K562 (cell line): ENCODE results near the gene DEF6. TPM values are rescaled to one million over a fixed set of nuclear protein-coding genes. Genes with fewer than 3 reads are reported as not detected.

Experiments
- ATF7 ChIP-seq: fragments of 450-650 bp; IDR thresholded peaks from 2 replicates; pipeline ENCODE4 v1.7.1; 2014; ENCODE audit warnings: mild to moderate bottlenecking, moderate library complexity
- GABPA ChIP-seq: fragments of 200-800 bp; sonication (Bioruptor generic); conservative IDR thresholded peaks from 2 replicates; pipeline ENCODE4 v1.6.1; 2016; ENCODE audit warnings: low read depth, missing genetic modification characterization, missing compliant biosample characterization
- GTF3C2 ChIP-seq: IDR thresholded peaks from 3 replicates; pipeline ENCODE4 v1.6.1; 2011; ENCODE audit warnings: borderline replicate concordance, mild to moderate bottlenecking, moderate library complexity; ENCODE audit not compliant: insufficient read length; ENCODE audit errors: extremely low read depth
- NBN ChIP-seq: fragments of 450-650 bp; IDR thresholded peaks from 2 replicates; pipeline ENCODE4 v1.6.1; 2016; ENCODE audit warnings: low read depth, mild to moderate bottlenecking
- RBFOX2 ChIP-seq: fragments of 200-400 bp; formaldehyde crosslinking; IDR thresholded peaks from 2 replicates; pipeline ENCODE4 v1.6.1; 2017; ENCODE audit warnings: low read depth, mild to moderate bottlenecking, low read length, moderate library complexity
- polyA plus RNA-seq, 8 experiments: library from polyadenylated mRNA; depleted of rRNA in 4 of 8; stranded (reverse) in 5 of 8; unstranded in 3 of 8; fragments of >200 nt; fragmentation: Nextera tagmentation in 2 of 8; fragmentation: Illumina TruSeq in 1 of 8; extraction: Ambion mirVana in 2 of 8; extraction: Trizol in 1 of 8; gene quantifications; 2 replicates each; pipeline versions ENCODE4 v1.2.1 to v1.2.3, GENCODE V29; 2011 to 2014; ENCODE audit warnings: inconsistent platforms in 1 of 8, missing spikeins in 1 of 8
- total RNA-seq, 7 experiments: library from RNA; depleted of rRNA in 6 of 7; stranded (reverse); fragments of >200 nt in 6 of 7; fragmentation: Illumina TruSeq in 2 of 7; extraction: Trizol in 2 of 7; gene quantifications; 2 replicates each; pipeline versions ENCODE4 v1.2.1 to v1.2.3, GENCODE V29; 2011 to 2021; ENCODE audit warnings: low replicate concordance in 1 of 7
- TF ChIP-seq, protein P1 (sequence below), 2 experiments: fragments of 450-650 bp; IDR thresholded peaks; 2 replicates each; pipeline ENCODE4 v1.6.1; 2018; ENCODE audit warnings: mild to moderate bottlenecking in 2 of 2, low read depth in 1 of 2; ENCODE audit not compliant: partially characterized antibody in 2 of 2
- TF ChIP-seq, protein P2 (sequence below): sonication (generic); formaldehyde crosslinking; IDR thresholded peaks from 2 replicates; pipeline ENCODE4 v1.8.0; 2023; ENCODE audit warnings: missing genetic modification reagents, mild to moderate bottlenecking, borderline replicate concordance

The DEF6 gene
- total and polyA plus RNA-seq, 9 of the 15 experiments (the other 6 are each of a cell fraction or from before 2014, with no cell fraction given) = 1.3 to 44.6 (median 22.7) TPM

DNA sequence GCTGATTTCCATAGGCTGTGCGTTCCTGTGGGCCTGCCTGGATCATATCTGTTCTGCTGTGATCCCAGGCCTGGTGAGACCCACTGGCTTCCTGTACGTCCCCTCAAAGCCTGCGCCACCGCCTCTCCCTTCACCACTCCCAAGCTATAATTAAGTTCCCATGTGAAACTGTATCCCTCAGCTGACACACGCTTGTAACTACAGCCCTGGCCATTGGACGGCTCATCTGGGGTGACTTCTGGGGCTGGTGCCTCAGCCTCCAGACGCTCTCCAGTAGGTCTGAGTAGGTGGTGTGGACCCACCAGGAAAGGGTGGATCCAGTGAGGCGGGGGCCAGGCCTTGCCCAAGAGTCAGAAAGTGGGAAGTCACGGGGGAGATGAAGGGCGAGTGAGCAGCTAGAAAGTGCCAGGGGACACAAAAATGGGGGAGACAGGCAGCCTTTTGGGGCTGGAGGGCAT is 65.7 kb downstream of the DEF6 start (continued):
- TF ChIP-seq, protein P1, sequence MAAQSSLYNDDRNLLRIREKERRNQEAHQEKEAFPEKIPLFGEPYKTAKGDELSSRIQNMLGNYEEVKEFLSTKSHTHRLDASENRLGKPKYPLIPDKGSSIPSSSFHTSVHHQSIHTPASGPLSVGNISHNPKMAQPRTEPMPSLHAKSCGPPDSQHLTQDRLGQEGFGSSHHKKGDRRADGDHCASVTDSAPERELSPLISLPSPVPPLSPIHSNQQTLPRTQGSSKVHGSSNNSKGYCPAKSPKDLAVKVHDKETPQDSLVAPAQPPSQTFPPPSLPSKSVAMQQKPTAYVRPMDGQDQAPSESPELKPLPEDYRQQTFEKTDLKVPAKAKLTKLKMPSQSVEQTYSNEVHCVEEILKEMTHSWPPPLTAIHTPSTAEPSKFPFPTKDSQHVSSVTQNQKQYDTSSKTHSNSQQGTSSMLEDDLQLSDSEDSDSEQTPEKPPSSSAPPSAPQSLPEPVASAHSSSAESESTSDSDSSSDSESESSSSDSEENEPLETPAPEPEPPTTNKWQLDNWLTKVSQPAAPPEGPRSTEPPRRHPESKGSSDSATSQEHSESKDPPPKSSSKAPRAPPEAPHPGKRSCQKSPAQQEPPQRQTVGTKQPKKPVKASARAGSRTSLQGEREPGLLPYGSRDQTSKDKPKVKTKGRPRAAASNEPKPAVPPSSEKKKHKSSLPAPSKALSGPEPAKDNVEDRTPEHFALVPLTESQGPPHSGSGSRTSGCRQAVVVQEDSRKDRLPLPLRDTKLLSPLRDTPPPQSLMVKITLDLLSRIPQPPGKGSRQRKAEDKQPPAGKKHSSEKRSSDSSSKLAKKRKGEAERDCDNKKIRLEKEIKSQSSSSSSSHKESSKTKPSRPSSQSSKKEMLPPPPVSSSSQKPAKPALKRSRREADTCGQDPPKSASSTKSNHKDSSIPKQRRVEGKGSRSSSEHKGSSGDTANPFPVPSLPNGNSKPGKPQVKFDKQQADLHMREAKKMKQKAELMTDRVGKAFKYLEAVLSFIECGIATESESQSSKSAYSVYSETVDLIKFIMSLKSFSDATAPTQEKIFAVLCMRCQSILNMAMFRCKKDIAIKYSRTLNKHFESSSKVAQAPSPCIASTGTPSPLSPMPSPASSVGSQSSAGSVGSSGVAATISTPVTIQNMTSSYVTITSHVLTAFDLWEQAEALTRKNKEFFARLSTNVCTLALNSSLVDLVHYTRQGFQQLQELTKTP (IDR thresholded peaks at IDR 0.05; ENCODE audit: low read depth in 1 of 2, partially characterized antibody in 2 of 2) = peak in 1 of 2 experiments; percentile 52
- TF ChIP-seq NBN (peak; percentile 66; the same call in 1 of the 2 replicates), ATF7 (peak; percentile 84), GABPA (tag) (peak; percentile 73), GTF3C2 (no peak), RBFOX2 (peak; percentile 75)
- TF ChIP-seq, protein P2, sequence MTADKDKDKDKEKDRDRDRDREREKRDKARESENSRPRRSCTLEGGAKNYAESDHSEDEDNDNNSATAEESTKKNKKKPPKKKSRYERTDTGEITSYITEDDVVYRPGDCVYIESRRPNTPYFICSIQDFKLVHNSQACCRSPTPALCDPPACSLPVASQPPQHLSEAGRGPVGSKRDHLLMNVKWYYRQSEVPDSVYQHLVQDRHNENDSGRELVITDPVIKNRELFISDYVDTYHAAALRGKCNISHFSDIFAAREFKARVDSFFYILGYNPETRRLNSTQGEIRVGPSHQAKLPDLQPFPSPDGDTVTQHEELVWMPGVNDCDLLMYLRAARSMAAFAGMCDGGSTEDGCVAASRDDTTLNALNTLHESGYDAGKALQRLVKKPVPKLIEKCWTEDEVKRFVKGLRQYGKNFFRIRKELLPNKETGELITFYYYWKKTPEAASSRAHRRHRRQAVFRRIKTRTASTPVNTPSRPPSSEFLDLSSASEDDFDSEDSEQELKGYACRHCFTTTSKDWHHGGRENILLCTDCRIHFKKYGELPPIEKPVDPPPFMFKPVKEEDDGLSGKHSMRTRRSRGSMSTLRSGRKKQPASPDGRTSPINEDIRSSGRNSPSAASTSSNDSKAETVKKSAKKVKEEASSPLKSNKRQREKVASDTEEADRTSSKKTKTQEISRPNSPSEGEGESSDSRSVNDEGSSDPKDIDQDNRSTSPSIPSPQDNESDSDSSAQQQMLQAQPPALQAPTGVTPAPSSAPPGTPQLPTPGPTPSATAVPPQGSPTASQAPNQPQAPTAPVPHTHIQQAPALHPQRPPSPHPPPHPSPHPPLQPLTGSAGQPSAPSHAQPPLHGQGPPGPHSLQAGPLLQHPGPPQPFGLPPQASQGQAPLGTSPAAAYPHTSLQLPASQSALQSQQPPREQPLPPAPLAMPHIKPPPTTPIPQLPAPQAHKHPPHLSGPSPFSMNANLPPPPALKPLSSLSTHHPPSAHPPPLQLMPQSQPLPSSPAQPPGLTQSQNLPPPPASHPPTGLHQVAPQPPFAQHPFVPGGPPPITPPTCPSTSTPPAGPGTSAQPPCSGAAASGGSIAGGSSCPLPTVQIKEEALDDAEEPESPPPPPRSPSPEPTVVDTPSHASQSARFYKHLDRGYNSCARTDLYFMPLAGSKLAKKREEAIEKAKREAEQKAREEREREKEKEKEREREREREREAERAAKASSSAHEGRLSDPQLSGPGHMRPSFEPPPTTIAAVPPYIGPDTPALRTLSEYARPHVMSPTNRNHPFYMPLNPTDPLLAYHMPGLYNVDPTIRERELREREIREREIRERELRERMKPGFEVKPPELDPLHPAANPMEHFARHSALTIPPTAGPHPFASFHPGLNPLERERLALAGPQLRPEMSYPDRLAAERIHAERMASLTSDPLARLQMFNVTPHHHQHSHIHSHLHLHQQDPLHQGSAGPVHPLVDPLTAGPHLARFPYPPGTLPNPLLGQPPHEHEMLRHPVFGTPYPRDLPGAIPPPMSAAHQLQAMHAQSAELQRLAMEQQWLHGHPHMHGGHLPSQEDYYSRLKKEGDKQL (CRISPR knock-in tag) = no peak
